Activated CD4-positive, CD25-positive, alpha-beta regulatory T cell treated with anti-CD3 and anti-CD28 coated beads, Interleukin-2, amount 50 U/mL, for 24 hours (primary cell): ENCODE results near the gene PPP1R8.

Experiments
- ATAC-seq, 2 donors: fragments of 150-1000 bp; cut with Tn5 transposase; one replicate each; pipeline ENCODE4 v1.10.0; 2021; ENCODE audit warnings: mild to moderate bottlenecking in 1 of 2, moderate library complexity in 1 of 2

PPP1R8 gene

DNA sequence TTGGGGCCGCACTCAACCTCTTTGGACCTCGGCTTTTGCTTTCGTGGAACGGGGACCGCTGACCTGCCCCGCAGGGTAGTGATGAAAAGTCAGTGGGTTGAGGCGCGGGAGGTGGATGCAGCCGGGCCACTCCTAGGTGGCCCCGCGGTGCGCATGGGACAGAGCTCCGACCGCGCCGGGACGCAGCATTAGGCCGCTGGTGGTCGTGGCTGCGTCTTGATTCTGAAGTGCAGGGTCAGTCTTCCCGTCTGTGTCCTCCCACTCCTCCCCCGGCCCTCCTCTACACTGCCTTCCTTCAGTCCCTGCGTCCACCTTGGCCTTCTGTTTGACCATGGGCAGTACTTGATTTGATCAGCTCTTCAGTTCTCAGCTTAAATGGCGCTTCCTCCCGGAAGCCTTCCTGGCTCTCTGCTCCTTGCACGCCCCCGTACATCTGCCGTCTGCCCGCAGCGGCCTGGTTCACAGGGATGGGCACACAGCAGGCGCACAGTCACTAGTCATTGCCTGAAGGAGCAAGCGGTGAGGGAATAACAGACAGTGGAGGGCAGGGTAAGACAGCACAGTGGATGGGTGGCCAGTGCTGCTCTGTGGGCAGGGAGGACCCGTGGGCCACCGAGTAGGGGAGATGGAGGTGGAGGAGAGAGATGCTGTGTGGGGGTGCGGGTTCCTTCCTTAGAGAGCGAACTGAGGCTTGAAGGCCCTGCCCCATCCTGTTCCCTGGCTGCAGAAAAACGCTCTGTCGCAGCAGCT lies 42.4 kb downstream of the PPP1R8 start:
- peak; percentile 21 to 25 for ATAC-seq

DNA sequence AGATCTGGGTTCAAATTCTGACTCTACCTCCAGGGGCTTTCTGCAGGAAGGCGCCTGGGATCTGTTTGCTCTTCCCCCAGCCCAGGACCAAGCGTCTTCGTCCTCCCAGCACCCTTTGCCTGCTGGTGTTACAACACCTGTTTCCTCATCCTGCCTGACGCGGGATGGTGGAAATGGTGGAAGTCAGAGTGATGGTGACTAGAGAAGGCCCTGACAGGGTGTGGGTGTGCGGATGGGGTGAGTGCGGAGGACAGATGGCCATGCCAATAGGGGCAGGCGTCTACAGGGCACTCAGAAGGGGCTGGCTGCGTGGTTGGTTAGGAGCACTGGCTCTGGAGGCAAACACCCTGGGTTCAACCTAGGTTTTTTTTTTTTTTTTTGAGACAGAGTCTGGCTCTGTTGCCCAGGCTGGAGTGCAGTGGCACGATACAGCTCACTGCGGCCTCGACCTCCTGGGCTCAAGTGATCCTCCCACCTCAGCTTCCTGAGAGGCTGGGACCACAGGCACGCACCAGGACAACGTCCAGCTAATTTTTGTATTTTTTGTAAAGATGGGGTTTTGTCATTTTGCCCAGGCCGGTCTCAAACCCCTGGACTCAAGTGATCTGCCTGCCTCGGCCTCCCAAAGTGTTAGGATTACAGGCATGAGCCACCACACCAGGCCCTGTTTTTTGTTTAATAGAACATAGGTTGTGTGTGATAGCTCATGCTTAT lies 43.2 kb downstream of the PPP1R8 start:
- no peak for ATAC-seq

DNA sequence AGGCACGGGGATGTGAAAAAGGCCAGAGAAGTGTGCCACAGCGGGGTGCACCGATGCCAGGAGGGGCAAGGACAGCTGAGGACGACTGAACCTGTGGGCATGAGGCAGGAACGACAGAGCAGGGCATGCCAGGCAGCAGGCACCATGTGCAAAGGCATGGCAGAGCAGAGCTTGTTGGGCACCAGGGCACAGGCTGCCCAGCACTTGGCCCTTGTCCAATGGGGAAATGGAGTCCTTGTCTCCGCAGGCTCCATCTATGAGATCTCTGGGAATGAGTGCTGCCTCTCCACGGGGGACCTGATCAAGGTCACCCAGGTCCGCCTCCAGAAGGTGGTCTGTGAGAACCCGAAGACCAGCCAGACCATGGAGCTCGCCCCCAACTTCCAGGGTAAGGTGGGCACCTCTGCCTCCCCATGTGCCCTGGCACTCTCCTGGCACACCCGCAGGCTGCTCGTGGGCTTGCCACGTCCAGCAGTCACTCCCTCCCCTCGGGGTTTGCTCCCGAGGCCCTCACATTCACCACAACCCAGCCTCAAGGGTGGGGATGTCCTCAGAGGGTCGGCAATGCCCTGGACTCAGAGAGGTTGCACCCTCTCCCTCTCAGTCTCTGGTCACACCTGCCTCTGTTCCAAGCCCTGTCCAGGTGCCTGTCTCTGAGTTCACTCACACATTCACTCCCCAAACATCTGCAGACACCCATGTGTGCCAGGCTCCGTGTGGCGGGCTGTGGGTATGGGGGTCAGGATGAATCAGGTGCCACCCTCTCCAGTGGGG lies 45.9 kb downstream of the PPP1R8 start:
- no peak for ATAC-seq

DNA sequence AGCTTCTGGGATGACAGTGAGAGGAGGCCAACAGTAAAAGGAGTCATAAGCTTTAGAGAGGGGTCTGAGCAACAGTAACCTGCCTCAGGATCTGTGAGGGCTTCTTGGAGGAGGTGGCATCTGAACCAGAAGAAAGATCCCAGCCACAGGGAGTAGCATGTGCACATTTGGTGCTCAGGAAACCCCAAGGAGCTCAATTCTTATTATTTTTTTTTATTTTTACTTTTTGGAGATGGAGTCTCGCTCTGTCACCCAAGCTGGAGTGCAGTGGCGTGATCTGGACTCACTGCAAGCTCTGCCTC lies 46.5 kb downstream of the PPP1R8 start:
- no peak for ATAC-seq

GRCh38 chr1:27878039-27878438 lies 47.5 kb downstream of the PPP1R8 start:
- no peak for ATAC-seq

GRCh38 chr1:27878787-27879335 lies 48.3 kb downstream of the PPP1R8 start:
- ATAC-seq = no peak

GRCh38 chr1:27879374-27880082 lies 48.9 kb downstream of the PPP1R8 start:
- no peak for ATAC-seq

- no peak for ATAC-seq
Observed at GRCh38 chr1:27882543-27882903, 51.9 kb downstream of the PPP1R8 start.

DNA sequence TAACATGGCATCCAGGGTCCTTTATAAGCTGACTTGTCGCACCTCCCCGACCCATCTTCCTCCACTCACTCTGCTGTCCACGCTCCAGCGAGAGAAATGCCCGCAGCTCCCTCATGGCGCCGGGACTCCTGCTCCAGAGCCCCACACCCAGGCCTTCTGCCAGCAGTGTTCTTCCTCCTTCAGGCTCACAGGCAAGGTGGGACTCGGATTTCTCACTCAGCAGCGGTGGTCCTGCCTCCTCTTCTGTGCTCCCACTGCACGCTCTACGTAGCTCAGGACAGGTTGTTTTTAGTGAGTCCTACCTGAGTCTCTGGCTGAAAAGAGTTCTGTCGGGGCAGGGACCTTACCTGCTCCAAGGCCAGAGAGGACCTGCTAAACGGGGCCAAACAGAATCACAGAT lies 53.0 kb downstream of the PPP1R8 start:
- no peak for ATAC-seq

GRCh38 chr1:27884006-27884954 lies 53.7 kb downstream of the PPP1R8 start:
- peak; percentile 33 to 43 for ATAC-seq

- no peak for ATAC-seq
Observed at GRCh38 chr1:27885114-27885528, 54.5 kb downstream of the PPP1R8 start.

DNA sequence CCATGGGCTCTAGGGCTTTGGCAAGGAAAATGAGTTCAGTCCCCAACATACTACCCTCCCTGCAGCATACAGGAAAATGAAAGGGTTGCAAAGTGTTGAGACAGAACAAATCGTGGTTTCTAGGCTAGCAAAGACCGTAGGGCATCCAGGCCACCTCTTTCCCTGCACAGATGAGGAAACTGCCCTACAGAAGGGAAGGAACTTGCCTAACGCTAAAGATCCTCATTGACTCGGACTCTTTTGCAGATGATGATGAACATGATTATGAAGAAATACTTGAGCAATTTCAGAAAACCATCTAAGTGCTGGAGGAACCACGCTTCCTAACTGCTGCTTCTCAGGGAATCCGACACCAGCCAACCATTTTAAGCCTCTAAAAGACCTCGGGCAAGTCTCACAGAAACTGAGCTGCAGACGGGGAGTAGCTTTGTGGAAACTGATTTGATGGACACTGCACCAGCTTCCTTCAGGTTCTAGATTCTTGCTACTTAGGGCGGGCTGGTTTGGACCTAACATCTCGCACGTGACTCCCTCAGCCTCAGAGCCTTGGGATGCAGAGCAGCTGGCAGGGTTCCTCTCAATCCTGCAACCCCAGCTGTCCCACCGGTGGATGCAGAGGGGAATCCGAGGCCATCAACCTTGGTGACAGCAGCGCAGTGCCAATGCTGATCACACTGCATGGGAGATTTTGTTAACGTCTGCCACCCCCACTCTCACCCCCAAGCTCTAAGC lies 55.2 kb downstream of the PPP1R8 start:
- no peak for ATAC-seq

DNA sequence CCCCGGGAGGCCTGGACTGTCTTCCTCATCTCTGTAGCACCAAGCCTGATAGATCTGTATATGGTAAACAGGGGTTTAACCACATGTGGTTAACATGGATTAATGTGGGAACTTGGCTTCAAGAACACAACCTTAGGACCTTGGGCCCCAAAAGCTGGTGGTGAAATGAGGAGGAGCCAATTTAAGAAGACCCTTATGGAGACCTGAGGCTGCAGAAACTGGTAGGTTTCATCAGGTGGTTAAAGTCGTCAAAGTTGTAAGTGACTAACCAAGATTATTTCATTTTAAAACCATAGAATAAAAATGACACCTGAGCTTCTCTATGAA lies 55.7 kb downstream of the PPP1R8 start:
- ATAC-seq = no peak

DNA sequence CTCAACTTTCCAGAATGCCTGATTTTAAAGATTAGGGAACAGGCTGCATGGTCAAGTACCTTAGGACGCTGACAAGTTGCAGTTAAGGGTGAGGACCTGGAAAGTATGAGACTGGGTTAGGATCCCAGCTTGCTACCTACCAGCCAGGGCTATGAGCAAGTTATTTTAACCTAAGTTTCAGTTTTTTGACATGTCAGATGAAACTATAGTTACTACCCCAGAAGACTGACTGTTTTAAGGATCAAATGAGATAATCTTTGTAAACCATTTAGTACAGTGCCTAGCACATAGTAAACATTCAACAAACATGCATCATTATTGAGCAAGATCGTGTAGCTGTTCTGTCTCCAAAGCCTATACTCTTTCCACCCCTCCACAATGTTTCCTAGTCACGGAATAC lies 56.2 kb downstream of the PPP1R8 start:
- peak; percentile 8 to 29 for ATAC-seq

DNA sequence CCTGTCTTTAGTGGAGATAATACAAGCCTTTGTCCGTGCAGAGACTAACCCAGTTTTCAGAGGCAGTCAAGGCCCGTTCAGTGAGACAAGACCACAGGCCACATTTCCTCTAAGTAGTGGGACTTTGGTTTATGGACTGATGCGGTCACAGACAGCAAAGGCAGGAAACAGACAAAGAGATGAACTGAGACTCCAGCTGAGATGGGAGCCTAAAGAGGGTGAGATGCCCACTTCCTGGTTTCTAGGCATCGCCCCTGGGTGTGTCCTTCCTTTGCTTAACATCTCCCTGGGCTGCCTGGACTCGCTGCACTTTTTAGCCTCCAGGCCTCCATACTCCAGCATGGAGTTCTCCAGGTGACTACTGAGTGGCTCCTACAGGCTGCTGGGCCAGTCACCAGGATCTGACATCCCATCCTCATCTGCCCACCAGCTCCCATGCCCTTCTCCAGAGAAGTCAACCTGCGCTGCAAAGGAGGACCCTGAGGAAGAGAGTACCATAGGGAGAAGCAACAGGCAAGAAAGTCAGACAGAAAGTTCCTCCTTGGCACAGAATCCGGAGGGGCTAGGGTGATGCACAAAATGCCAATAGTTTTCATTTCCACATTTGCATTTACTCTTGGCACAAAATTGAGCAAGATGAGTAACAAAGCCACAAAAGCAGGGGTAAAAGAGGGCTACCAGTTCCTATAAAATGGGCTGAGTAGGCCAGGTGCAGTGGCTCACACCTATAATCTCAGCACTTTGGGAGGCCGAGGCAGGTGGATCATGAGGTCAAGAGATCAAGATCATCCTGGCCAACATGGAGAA lies 56.8 kb downstream of the PPP1R8 start:
- peak; percentile 36 to 50 for ATAC-seq

GRCh38 chr1:27889506-27889905 lies 58.9 kb downstream of the PPP1R8 start:
- no peak for ATAC-seq

DNA sequence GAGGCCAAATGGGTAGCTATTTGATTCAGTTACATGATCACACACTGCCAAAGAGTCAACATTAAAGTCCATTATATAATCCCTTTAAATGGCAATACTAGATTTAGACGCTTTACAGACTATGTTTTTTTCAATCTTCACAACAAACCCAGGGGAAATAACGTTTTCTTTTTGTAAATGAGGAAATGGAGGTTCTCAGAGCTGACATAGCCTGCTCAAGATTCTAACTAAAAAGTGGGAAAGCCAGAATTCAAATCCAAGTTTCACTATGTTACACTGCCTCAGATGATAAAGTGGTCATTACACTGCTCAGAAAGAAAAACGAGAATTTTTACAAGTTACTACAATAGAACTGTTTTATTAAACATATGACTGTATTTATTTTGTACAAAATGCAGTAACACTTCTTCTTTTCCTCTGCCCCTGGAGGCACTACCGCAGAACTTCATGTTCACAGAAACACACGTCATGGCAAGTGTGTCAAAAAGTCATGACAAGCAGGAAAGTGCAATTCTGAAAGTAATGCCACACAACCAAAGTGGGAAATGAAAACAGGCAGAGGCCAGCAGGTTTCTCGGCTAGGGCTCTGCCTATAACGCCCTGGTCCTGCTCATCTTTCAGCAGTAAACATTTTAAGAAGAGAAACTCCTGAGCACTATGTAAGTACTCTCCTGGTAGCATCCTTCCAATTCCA lies 60.8 kb downstream of the PPP1R8 start:
- ATAC-seq = peak; percentile 26 to 50

GRCh38 chr1:27894521-27894920 lies 63.9 kb downstream of the PPP1R8 start:
- ATAC-seq = no peak
